Esophagus muscularis mucosa (tissue), 4 donors: ENCODE results near the gene MMP15. TPM values are rescaled to one million over a fixed set of nuclear protein-coding genes. Genes with fewer than 3 reads are reported as not detected.

Experiments
- DNase-seq: peaks from one replicate; pipeline ENCODE4 v3.0.0-alpha.2; 2017; ENCODE audit errors: extremely low spot score
- H3K27ac ChIP-seq, 4 donors: fragments of 200-600 bp; sonication (generic); replicated peaks in 1 of 4; 1 replicate in 3 of 4; 2 replicates in 1 of 4; pipeline ENCODE4 v1.5.1; 2016 to 2019; ENCODE audit warnings: mild to moderate bottlenecking in 1 of 4
- H3K27me3 ChIP-seq, 4 donors: fragments of 200-600 bp; sonication (generic); one replicate each; pipeline versions ENCODE4 v1.5.1 to v1.6.0; 2016 to 2019
- H3K36me3 ChIP-seq, 4 donors: fragments of 200-600 bp; sonication (generic); one replicate each; pipeline ENCODE4 v1.5.1; 2016 to 2019
- H3K4me1 ChIP-seq, 4 donors: fragments of 200-600 bp; sonication (generic); one replicate each; pipeline ENCODE4 v1.5.1; 2016 to 2019
- H3K4me3 ChIP-seq, 4 donors: fragments of 200-600 bp; sonication (generic); 1 replicate in 2 of 4; 2 replicates in 2 of 4; pipeline ENCODE4 v1.5.1; 2016 to 2019; ENCODE audit warnings: mild to moderate bottlenecking in 4 of 4, moderate library complexity in 1 of 4
- H3K9me3 ChIP-seq, 4 donors: fragments of 200-600 bp; sonication (generic); 1 replicate in 3 of 4; 2 replicates in 1 of 4; pipeline ENCODE4 v1.5.1; 2016 to 2019
- EP300 ChIP-seq: sonication (generic); formaldehyde crosslinking; IDR thresholded peaks from one replicate; pipeline ENCODE4 v1.6.1; 2017; ENCODE audit warnings: antibody characterized with exemption
- POLR2A ChIP-seq: fragments of 450-650 bp; IDR thresholded peaks from one replicate; pipeline ENCODE4 v1.6.1; 2017; ENCODE audit warnings: antibody characterized with exemption, moderate library complexity, mild to moderate bottlenecking, low read depth
- POLR2AphosphoS5 ChIP-seq, 2 donors: sonication (generic); formaldehyde crosslinking; IDR thresholded peaks; one replicate each; pipeline ENCODE4 v1.6.1; 2017; ENCODE audit warnings: antibody characterized with exemption in 2 of 2
- WGBS: methylation state at CpG from one replicate; pipeline ENCODE4 v1.1.5; 2018; 5-methylcytosine and 5-hydroxymethylcytosine counted together
- intact Hi-C: fragments of 100-400 bp; cut with DNase I; formaldehyde crosslinking; loops from one replicate; pipeline ENCODE4 v1.15.1; 2023
- total RNA-seq, 4 donors: library from RNA; depleted of rRNA; stranded (reverse); fragments of >200 nt; gene quantifications; one replicate each; pipeline versions ENCODE4 v1.1.0 to v1.2.1, GENCODE V29; 2016
- TF ChIP-seq, protein P1 (sequence below), 3 experiments: fragments of 200-600 bp in 2 of 3; fragments of 450-650 bp in 1 of 3; sonication (generic) in 2 of 3; IDR thresholded peaks; one replicate each; pipeline ENCODE4 v1.5.1; 2017 to 2019; ENCODE audit warnings: antibody characterized with exemption in 3 of 3, mild to moderate bottlenecking in 2 of 3, moderate library complexity in 1 of 3

MMP15 gene
- total RNA-seq, 4 donors from 2014 or later: 3.8 to 16.3 (median 8.7) TPM

DNA sequence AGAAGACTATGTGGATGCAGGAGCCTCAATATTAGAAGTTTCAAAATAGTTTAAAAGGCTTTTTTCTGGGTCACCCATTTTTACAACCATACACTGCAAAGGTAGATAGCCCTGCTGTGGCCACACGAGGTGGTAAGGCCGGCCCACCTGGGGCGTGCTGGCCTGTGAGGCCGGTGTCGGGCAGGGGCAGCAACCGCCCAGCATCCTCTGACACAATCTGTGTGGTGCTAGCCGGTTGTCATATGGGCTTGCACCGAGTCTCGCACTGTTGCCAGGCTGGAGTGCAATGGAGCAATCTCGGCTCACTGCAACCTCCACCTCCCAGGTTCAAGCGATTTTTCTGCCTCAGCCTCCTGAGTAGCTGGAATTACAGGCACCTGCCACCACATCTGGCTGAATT, 59.6 kb downstream of the MMP15 start:
- H3K4me3 ChIP-seq: no peak overlapping the region
- DNase-seq: no peak
- no peaks in the 10 kb centered on the region for H3K9me3 ChIP-seq
- no peaks in the 10 kb centered on the region for H3K27me3 ChIP-seq
- H3K4me1 ChIP-seq: peaks cover 0 to 13% (median 9%) of the 10 kb centered on the region in 4 donors
- H3K36me3 ChIP-seq: no peaks in the 10 kb centered on the region
- intact Hi-C loops: no loop called here
- no peak overlapping the region for H3K27ac ChIP-seq
- TF ChIP-seq POLR2AphosphoS5 (IDR thresholded peaks at IDR 0.05) (no peak), EP300 (no peak), POLR2A (no peak)
- TF ChIP-seq, protein P1, sequence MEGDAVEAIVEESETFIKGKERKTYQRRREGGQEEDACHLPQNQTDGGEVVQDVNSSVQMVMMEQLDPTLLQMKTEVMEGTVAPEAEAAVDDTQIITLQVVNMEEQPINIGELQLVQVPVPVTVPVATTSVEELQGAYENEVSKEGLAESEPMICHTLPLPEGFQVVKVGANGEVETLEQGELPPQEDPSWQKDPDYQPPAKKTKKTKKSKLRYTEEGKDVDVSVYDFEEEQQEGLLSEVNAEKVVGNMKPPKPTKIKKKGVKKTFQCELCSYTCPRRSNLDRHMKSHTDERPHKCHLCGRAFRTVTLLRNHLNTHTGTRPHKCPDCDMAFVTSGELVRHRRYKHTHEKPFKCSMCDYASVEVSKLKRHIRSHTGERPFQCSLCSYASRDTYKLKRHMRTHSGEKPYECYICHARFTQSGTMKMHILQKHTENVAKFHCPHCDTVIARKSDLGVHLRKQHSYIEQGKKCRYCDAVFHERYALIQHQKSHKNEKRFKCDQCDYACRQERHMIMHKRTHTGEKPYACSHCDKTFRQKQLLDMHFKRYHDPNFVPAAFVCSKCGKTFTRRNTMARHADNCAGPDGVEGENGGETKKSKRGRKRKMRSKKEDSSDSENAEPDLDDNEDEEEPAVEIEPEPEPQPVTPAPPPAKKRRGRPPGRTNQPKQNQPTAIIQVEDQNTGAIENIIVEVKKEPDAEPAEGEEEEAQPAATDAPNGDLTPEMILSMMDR (IDR thresholded peaks at IDR 0.05): no peak
- 89% methylated on average over 11 of the region's 11 CpGs for WGBS

DNA sequence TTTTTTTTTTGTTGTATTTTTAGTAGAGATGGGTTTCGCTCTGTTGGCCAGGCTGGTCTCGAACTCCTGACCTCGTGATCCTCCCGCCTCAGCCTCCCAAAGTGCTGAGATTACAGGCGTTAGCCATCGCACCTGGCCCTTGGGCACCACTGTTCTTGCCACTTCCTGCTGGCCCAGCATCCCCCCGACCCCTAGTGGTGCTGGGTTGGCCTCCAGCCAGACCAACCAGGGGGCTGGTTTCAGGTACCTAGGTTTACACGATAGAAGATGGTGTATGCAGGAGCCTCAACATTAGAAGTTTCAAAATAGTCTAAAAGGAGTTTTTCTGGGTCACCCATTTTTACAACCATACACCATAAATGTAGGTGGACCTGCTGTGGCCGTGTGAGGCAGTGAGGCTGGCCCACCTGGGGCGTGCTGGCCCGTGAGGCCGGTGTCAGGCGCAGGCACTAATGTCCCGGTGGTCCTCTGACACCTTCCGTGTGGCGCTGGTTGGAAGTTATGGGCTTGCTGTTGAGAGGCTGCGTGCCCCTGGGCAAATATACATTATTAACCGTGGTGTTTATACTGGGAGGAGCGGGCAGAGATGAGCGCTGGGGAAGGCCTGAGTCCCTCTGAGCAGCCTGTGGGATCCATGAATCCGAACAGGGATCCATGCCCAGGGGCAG, 60.2 kb downstream of the MMP15 start:
- intact Hi-C loops: no loop called here
- Histone ChIP-seq H3K9me3 (no peaks in the 10 kb centered on the region), H3K4me1 (peaks cover 0 to 12% (median 9%) of the 10 kb centered on the region in 4 donors), H3K27me3 (no peaks in the 10 kb centered on the region), H3K27ac (no peak overlapping the region), H3K36me3 (no peaks in the 10 kb centered on the region), H3K4me3 (no peak overlapping the region)
- TF ChIP-seq POLR2AphosphoS5 (IDR thresholded peaks at IDR 0.05) (no peak), POLR2A (no peak), EP300 (no peak)
- TF ChIP-seq, protein P1 (IDR thresholded peaks at IDR 0.05): no peak
- DNase-seq: no peak
- WGBS: 89% methylated on average over 21 of the region's 21 CpGs

DNA sequence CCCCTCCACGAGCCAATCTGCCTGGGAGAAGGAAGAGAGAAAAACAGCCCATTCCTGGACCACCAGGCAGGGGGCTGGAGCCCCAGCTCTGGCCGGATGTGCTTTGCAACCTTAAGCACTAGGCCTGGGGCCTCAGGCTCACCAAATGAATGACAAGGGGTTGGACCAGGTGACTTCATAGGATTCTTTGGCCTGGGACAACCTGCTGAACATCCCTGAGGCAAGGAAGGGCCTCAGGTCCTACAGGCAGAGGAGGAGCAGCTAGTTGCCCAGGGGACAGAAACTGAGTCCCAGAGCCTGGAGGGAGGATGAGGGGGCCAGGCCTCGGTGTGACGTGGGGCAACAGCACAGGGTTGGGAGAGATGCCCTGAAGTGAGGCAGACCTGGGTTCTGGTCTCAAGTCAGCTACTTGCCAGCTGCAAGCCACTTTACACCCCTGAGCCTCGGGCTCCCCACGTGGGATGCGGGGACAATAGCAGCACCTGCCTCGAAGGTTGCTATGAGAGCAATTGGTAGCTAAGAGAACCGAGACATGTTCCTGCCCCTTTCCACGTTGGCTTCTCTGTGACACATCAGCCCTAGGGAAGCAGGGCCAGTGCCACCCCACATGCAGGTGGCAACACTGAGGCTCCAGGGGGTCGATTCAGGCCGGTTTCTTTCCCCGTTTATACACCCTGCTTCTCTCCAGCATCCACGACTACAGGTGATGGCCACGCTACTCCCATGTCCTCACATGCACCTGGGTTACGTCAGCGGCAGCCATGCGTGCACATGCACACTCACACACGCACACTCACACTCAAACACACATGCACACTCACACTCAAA, 61.0 kb downstream of the MMP15 start:
- TF ChIP-seq, protein P1 (IDR thresholded peaks at IDR 0.05): no peak
- no peak for TF ChIP-seq POLR2AphosphoS5 (IDR thresholded peaks at IDR 0.05)
- TF ChIP-seq EP300: no peak
- no peak for TF ChIP-seq POLR2A
- H3K27me3 ChIP-seq: no peaks in the 10 kb centered on the region
- 85% methylated on average over 12 of the region's 19 CpGs for WGBS
- intact Hi-C loops: no loop called here
- no peaks in the 10 kb centered on the region for H3K9me3 ChIP-seq
- no peaks in the 10 kb centered on the region for H3K36me3 ChIP-seq
- H3K4me3 ChIP-seq: no peak overlapping the region
- H3K4me1 ChIP-seq: peaks cover 0 to 6% (median 3%) of the 10 kb centered on the region in 4 donors
- no peak for DNase-seq
- H3K27ac ChIP-seq: no peak overlapping the region

DNA sequence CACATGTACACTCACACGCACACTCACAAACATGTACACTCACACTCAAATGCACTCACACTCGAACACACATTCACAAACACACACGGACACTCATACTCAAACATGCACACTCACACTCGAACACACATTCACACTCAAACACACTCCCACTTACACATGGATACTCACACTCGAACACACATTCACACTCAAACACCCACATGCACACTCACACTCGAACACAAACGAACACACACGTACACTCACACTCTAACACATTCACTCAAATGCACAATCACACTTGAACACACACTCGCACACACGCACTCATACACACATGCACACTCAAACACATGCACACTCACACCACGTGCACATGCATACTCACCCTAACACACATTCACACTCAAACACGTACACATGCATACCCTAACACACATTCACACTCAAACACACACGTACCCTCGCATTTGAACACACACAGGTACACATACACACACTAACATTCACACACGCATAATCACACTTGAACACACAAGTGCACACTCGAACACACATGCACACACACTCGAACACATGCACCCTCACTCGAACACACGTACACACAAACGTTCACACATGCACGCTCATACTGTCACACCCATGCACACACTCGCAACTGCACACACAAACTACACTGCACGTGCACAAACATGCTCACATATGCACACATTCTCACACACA, 61.8 kb downstream of the MMP15 start:
- Histone ChIP-seq H3K9me3 (no peaks in the 10 kb centered on the region), H3K27me3 (no peaks in the 10 kb centered on the region), H3K4me3 (no peak overlapping the region), H3K36me3 (no peaks in the 10 kb centered on the region), H3K27ac (no peak overlapping the region), H3K4me1 (peaks cover 0 to 6% (median under 1%) of the 10 kb centered on the region in 4 donors)
- TF ChIP-seq POLR2A (no peak), EP300 (no peak), POLR2AphosphoS5 (IDR thresholded peaks at IDR 0.05) (no peak)
- TF ChIP-seq, protein P1 (IDR thresholded peaks at IDR 0.05): no peak
- DNase-seq: no peak
- WGBS: 91% methylated on average over 23 of the region's 23 CpGs
- intact Hi-C loops: no loop called here
